Body of pancreas (tissue), 4 donors: ENCODE data around the gene PHLDB1.

ENCODE experiments used
- POLR2A ChIP-seq, 3 donors: fragments of 450-650 bp; IDR thresholded peaks; one replicate each; pipeline ENCODE4 v1.6.1; 2016; ENCODE audit warnings: antibody characterized with exemption in 3 of 3, mild to moderate bottlenecking in 2 of 3
- TF ChIP-seq, protein P1 (sequence below), 7 experiments: fragments of 450-650 bp in 4 of 7; fragments of 200-600 bp in 3 of 7; sonication (generic) in 3 of 7; IDR thresholded peaks; one replicate each; pipeline ENCODE4 v1.5.1; 2016 to 2019; ENCODE audit warnings: antibody characterized with exemption in 7 of 7

DNA sequence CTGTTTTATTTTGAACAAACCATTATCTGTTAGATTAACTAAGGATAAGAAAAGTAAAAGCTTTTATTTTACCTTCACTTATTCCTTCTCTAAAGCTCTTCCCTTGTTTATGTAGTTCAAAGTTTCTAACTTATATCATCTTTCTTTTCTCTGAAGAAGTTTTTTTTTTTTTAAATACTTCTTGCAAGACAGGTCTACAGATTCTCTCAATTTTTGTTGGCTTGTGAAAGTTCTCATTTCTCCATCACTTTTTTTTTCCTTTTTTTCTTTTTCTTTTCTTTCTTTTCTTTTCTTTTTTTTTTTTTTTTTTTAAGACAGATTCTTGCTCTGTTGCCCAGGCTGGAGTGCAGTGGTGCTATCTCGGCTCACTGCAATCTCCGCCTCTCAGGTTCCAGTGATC lies 76.8 kb downstream of the PHLDB1 start:
- TF ChIP-seq, protein P1, sequence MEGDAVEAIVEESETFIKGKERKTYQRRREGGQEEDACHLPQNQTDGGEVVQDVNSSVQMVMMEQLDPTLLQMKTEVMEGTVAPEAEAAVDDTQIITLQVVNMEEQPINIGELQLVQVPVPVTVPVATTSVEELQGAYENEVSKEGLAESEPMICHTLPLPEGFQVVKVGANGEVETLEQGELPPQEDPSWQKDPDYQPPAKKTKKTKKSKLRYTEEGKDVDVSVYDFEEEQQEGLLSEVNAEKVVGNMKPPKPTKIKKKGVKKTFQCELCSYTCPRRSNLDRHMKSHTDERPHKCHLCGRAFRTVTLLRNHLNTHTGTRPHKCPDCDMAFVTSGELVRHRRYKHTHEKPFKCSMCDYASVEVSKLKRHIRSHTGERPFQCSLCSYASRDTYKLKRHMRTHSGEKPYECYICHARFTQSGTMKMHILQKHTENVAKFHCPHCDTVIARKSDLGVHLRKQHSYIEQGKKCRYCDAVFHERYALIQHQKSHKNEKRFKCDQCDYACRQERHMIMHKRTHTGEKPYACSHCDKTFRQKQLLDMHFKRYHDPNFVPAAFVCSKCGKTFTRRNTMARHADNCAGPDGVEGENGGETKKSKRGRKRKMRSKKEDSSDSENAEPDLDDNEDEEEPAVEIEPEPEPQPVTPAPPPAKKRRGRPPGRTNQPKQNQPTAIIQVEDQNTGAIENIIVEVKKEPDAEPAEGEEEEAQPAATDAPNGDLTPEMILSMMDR (IDR thresholded peaks at IDR 0.05): no peak
- TF ChIP-seq POLR2A (IDR thresholded peaks at IDR 0.05): no peak
